PC-3 (cell line): ENCODE measurements around the gene DCP1B.

Experiments
- CTCF ChIP-seq: fragments of 300-600 bp; sonication (generic); conservative IDR thresholded peaks from 2 replicates; pipeline ENCODE4 v1.5.1; 2017; ENCODE audit warnings: antibody characterized with exemption, low read depth, mild to moderate bottlenecking, low read length
- EZH2 ChIP-seq: fragments of 300-600 bp; sonication (generic); IDR thresholded peaks from one replicate; pipeline ENCODE4 v1.6.1; 2017; ENCODE audit warnings: antibody characterized with exemption, mild to moderate bottlenecking, low read length; ENCODE audit not compliant: unreplicated experiment
- EZH2phosphoT487 ChIP-seq: fragments of 300-600 bp; sonication (generic); IDR thresholded peaks from 2 replicates; pipeline ENCODE4 v1.6.1; 2018; ENCODE audit warnings: mild to moderate bottlenecking, antibody characterized with exemption, low read length, borderline replicate concordance

GRCh38 chr12:1914114-1914911 is 89.9 kb downstream of the DCP1B start:
- no peak for TF ChIP-seq CTCF
- no peak for TF ChIP-seq EZH2
- no peak for TF ChIP-seq EZH2phosphoT487
